HG03457 (cell line): ENCODE data around the gene PCDH9.
"Not testable (repeated sequence)": the region's sequence is repeated elsewhere in the genome, so short reads cannot be mapped to it uniquely, and the experiment has no call there.

ENCODE experiments used
- ATAC-seq: cut with Tn5 transposase; IDR thresholded peaks from one replicate; pipeline ENCODE4 v1.9.1; 2021; ENCODE audit warnings: moderate number of reproducible peaks; ENCODE audit not compliant: unreplicated experiment

The PCDH9 gene

GRCh38 chr13:66323745-66324347 is 906.3 kb downstream of the PCDH9 start:
- ATAC-seq: no peak

DNA sequence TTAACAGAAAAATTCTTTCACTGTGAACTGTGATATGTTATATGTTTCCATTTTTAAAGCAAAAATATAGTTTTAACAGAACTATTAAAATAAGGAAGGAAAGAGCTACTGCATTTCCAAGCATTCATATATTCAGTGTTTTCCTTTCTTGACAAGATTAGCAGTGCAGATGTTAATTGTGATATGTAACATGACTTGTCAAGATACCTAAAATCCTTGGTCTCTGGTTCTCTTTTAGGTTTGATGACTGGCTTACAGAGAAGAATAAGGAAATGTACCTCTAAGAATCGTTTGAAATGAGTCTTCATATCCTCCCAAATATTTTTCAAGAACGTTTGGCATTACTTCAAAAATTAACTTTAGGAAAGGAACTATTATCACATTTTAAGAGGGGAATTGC is 907.2 kb downstream of the PCDH9 start:
- no peak for ATAC-seq

- no peak for ATAC-seq
Observed at GRCh38 chr13:66322193-66322740, 907.9 kb downstream of the PCDH9 start.

GRCh38 chr13:66314911-66315310 is 915.2 kb downstream of the PCDH9 start:
- no peak for ATAC-seq

DNA sequence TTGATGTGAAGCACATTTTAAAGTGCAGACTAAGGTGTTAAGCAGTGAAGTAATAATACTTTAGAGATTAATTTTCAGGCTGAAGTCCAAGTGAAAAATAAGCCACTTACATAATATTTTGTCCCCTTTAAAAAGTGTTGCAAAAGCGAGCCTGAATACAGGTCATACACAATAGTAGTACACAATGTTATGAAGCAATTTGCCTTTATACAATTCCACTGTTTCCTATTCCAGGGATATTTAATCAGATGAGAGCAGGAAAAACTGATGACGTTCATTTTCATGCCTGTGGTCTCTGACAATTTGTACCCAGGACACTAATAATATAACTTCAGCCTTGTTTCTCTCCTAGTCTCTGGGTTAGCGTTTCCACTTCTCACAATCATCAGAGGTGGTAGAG is 916.7 kb downstream of the PCDH9 start:
- no peak for ATAC-seq

- ATAC-seq: no peak
Observed at GRCh38 chr13:66312312-66313087, 917.6 kb downstream of the PCDH9 start.

GRCh38 chr13:66305961-66306617 is 924.0 kb downstream of the PCDH9 start:
- ATAC-seq: no peak

DNA sequence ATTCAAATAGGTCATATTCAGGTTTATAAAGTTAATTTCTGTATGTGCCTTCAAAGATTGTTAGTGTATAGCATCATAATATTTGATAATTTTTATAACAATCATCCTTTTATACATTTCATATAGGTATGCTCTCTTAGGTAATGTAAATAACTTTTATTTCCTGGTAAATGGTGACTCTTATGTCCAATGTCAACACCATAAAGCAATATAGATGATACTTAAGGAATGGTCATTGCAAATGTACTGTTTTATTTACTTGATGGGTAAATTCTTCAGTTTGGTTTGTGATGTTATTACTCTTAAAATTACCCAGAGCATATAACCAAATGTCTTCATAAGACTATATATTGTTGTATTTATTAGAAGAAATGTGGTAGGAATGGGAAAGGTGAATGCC is 928.7 kb downstream of the PCDH9 start:
- ATAC-seq: no peak

- ATAC-seq: no peak
Observed at GRCh38 chr13:66301006-66301405, 929.1 kb downstream of the PCDH9 start.

GRCh38 chr13:66296875-66297274 is 933.3 kb downstream of the PCDH9 start:
- no peak for ATAC-seq

DNA sequence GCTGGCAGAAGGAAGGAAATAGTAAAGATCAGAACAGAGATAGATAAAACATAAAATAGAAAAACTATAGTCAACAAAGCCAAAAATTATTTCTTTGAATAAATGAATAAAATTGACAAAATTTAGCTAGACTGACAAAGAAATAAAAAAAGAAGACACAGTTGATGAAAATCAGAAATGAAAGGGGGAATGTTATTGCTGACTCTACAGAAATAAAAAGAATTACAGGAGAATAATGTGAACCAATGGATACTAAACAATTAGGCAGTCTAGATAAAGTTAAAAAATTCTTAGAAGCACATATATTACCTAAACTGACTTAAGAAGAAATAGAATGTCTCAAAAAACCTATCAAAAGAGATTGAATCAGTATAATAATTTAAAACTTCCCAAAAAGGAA is 933.8 kb downstream of the PCDH9 start:
- ATAC-seq: no peak

- not testable (repeated sequence) for ATAC-seq
Observed at GRCh38 chr13:66286806-66287205, 943.3 kb downstream of the PCDH9 start.

- ATAC-seq: no peak
Observed at GRCh38 chr13:66275416-66275815, 954.7 kb downstream of the PCDH9 start.

DNA sequence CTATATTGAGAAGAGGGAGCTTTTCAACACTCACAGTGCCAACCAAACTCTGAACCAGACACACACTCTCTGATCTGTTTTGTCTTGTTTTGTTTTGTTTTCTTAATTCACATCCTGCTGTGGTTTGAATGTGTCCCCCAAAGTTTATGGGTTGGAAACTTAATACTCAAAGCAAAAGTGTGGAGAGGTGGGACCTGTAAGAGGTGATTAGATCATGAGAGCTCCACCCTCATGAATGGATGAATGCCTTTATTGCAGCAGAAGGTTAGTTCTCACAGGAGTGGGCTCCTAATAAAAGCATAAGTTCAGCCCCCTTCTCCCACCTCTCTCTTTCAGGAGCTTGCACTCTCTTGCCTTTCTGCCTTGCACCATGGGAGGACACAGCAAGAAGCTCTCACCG is 957.1 kb downstream of the PCDH9 start:
- no peak for ATAC-seq

DNA sequence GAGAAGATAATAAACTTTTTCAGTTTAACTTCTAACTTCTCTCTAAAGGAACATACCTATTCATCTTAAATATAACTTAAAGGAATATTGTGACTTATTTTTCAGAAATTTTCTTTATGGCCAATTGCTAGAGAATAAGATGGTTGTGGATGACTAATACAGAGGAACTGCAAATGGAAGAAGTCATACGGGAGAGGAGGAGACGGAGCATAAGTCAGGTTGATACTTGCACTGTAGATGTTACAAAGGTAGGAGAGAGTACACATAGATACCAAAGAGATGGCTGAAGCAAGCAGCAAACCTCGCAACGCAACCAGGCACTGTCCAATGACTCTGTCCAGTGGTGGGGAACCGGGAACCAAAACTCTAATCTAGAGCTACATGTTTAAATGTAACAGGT is 963.4 kb downstream of the PCDH9 start:
- no peak for ATAC-seq

GRCh38 chr13:66266348-66266747 is 963.8 kb downstream of the PCDH9 start:
- no peak for ATAC-seq

GRCh38 chr13:66265371-66265770 is 964.8 kb downstream of the PCDH9 start:
- no peak for ATAC-seq

DNA sequence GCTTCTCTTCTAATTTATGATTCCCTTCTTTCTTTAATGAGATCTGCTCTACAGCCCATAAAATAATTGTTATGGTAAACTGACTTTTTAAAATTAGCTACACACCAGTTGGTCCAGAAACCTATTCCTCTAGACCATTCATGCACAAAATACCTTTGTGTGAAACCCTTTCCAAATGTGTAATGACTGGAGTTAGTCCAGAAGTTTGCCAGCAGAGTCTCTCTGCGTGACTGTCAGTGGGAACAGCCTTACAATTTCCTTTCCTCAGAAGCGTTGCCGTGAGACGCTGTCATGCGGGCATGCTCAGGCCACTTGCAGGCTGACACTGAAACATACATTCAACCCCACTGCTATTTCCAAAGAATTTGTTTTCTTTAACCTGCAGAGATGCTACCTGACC is 965.2 kb downstream of the PCDH9 start:
- no peak for ATAC-seq

DNA sequence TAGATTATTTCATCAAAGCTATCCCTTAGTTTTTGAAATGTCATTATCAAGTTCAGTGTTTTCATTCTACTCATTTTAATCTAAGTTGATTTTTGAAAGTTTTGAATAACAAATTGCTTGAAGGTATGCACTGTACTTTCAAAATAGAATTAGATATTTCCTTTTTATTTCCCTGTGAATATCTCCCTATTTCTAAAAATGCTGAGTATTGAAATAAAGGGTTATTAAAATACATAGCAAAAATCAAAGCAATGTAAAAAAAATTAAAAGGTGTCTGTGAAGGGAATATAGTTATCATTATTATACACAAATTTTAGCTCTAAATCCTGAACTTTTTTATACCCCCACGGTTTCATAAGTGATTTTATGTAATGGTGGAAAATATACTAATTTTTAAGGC is 967.8 kb downstream of the PCDH9 start:
- no peak for ATAC-seq

DNA sequence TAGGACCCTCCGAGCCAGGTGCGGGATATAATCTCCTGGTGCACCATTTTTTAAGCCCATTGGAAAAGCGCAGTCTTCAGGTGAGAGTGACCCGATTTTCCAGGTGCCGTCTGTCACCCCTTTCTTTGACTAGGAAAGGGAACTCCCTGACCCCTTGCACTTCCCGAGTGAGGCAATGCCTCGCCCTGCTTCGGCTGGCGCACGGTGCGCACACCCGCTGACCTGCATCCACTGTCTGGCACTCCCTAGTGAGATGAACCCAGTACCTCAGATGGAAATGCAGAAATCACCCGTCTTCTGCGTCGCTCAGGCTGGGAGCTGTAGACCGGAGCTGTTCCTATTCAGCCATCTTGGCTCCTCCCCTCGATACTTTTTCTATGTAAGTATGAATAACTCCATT is 970.7 kb downstream of the PCDH9 start:
- not testable (repeated sequence) for ATAC-seq
